HG03135 (cell line): ENCODE measurements around the gene CNIH3.
"Not testable (repeated sequence)": the region's sequence is repeated elsewhere in the genome, so short reads cannot be mapped to it uniquely, and the experiment has no call there.

Source experiments
- ATAC-seq: cut with Tn5 transposase; IDR thresholded peaks from one replicate; pipeline ENCODE4 v1.9.1; 2021; ENCODE audit warnings: mild to moderate bottlenecking, moderate library complexity; ENCODE audit not compliant: unreplicated experiment

The CNIH3 gene

DNA sequence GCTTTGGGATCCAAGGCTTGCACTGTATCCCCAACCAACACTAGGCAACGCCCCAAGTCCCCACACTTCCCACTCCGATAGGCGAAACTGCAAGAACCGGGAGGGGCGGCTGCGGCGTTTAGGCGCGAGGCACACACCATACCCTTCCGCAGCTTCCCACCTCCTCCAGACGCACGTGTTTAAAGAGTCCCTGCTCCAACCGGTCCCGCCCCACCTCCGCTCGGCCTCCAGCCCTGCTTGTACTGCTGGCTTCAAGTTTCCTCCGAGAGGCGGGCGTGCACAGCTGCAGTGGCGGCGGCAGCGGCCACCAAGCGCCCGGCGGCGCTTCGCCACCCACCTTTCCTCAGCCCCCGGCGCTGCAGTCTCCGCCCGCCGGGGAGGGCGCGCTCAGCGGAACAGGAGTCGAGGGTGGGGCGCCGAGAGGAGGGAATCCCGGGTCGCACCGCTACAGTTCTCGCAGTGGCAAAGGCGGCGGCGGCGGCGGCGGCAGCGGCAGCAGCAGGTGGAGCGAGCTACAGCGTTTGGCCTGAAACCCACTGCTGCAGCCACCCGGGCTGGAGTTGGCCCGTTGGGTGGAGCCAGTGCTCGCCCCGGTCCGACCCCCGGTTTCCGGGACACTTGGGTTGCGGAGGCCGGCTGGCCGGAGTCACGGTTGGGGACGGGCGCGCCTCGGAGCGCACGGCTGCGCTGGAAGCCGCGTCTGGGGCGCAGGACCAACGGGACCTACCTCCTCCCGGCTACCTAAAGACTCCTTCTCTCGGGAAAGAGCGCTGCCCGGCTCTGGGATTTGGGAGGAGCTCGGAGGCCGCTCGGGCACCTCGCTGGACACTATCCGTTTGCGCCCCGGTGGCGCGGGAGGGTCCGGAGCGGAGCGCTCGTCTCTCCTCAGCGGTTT, at the start of gene CNIH3:
TSS of gene CNIH3 (plus strand) at position 457 of the 895 bp plus-strand sequence. CDS start 858 bp downstream, outside the sequence.
- ATAC-seq: no peak

DNA sequence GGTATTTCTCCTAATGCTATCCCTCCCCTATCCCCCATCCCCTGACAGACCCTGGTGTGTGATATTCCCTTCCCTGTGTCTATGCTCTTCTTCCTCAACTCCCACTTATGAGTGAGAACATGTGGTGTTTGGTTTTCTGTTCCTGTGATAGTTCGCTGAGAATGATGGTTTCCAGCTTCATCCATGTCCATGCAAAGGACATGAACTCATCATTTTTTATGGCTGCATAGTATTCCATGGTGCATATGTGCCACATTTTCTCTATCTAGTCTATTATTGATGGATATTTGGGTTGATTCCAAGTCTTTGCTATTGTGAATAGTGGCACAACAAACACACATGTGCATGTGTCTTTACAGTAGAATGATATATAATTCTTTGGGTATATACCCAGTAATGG, 49.6 kb upstream of the CNIH3 start:
- not testable (repeated sequence) for ATAC-seq

DNA sequence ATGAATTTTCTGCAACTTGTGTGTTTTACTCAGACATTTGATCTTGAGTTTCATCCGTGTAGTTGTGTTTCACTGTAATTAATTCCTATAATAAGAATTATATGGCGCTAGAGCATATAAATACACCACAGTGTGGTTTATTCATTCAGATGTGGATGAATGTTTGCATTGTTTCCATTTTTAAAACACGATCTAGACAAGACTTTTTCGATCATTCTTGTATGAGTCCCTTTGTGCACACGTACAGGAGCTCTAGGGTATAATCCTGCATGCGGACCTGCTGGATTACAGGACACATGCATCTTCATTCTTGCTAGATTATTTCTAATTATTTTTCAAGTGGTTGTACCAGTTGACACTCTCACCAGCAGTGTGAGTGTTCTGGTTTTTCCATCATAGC, 46.8 kb upstream of the CNIH3 start:
- no peak for ATAC-seq

DNA sequence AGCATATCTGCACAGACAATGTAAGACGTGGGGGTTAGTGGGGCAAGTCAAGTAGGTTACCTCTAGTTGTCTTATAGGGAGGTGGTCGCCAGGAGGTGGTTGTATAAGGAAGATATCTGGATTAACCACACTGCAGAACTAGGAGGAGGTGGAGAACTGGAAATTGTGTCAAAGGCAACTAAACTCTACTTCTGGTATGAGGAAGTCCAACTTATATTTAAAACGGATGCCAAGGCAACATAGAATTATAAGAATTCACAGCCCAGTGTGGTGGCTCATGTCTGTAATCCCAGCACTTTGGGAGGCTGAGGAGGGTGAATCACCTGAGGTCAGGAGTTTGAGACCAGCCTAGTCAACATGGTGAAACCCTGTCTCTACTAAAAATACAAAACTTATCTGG, 44.1 kb upstream of the CNIH3 start:
- ATAC-seq: not testable (repeated sequence)

DNA sequence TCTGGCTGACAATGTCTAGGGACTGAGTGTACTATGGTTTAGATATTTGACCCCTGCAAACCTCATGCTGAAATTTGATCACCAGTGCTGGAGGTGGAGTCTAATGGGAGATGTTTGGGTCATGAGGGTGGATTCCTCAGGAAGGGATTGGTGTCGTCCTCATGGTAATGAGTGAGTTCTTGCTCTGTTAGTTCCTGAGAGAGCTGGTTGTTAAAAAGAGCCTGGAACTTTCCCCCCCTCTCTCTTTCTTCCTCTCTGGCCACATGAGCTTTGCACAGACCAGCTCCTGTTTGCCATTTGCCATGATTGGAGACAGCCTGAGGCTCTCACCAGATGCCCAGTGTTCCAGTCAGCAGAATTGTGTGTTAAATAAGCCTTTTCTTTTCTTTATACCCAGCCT, 36.6 kb upstream of the CNIH3 start:
- no peak for ATAC-seq

DNA sequence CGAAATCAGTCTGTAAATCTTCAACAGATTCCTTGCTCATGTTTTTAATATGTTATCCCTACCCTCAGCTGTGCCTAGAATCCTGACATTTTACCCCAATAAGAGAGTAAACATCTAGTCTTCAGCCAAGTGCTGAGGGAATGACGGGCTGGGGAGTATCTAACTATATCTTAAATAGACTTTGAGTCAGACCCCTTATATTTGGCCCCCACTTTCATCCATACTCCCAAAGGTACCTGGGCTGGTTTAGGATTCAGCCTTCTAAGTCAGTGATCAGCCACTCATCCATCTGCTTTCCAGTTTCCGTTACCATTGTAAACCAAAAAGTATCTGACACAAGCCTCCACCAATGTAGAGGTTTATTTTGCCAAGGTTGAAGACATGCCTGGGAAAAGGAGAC, 36.1 kb upstream of the CNIH3 start:
- ATAC-seq: no peak

DNA sequence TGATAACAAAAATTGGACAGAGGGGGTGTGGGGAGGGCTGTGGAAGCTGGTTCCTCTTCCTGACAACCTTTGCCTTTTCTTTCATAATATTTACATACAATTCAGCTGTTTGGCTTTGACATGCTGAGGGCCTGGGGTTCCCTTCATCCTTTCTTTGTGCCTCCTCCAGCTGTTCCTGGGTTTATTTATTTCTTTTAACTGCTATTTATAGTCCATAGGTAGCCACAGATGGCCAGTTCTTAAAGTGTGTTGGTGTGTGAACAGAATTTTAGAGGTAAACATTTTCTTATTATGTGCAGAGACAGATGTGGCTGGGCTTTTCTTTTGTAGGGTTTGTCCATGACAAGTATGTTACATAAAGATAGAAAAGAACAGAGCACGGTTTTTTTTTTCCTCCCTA, 34.1 kb upstream of the CNIH3 start:
- no peak for ATAC-seq

DNA sequence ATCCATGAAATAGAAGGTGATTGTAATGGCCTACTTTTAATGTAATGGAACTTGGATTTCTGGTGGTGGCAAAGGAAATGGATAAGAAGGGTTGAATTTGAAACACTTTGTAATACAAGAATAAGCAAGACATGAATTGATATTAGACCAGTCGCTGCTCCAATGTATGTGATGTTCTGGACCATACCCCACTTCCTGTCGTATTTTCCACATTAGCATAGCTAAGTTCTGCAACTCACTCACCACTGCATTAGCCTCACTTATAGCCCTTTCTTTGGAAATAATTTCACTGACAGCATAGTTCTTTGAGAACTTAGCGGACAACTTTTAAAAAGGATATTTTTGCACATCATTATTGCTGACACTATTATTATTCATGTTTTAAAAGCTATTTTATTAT, 32.3 kb upstream of the CNIH3 start:
- ATAC-seq: no peak

DNA sequence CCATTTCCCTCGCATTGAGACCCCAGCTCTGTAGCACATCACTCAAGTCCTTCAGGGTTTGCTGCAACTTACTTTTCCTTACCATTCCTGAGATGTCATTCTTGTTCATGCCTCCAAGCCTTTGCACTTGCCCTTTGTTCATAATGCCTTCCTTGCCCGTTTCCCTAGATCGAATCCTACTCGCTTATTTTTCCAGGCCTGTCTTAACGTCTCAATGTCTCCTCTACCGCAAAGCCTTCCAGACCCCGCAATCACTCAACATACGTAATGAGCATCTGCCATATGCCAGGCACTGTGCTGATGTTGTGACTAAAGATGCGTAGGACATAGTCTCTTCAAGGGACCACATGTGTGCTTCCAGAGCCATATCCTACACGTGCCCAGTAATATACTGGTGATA, 31.1 kb upstream of the CNIH3 start:
- ATAC-seq: no peak

DNA sequence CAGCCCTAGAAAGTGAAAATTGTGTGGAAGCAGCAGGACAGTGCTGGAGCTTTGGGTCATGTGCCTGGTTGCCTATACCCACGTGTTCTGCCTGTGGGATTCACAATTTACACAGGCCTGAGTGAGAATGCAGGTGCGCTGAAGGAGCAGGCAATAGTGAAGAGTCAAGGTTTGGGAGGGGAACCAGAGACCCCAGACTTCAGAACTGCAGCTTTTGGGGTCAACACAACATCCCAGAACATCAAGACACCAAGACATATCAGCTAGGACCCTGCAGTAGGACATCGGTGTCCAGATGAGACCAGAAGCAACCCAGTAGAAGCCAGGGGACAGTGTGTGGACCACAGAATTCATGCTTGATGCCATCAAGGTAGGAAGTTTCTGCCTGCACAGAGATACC, 29.1 kb upstream of the CNIH3 start:
- no peak for ATAC-seq

DNA sequence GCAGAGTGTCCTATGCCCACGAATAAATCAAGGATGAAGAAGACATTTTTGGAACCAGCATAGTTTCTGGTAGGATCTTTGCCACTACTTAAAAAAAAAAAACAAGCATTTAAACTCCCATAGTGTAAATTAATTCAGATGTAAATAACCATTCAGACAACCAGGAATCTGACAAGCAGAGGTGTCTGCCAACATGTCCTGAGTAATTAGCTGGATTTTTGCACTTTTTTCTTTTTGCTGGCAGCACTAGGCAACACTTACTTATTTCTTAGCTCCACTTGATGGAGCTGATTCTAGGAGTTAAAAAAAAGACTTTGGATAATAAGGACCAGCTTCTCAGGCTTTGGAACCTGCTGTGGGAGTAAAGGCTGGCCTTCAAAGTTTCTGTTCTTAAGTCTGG, 27.6 kb upstream of the CNIH3 start:
- no peak for ATAC-seq

DNA sequence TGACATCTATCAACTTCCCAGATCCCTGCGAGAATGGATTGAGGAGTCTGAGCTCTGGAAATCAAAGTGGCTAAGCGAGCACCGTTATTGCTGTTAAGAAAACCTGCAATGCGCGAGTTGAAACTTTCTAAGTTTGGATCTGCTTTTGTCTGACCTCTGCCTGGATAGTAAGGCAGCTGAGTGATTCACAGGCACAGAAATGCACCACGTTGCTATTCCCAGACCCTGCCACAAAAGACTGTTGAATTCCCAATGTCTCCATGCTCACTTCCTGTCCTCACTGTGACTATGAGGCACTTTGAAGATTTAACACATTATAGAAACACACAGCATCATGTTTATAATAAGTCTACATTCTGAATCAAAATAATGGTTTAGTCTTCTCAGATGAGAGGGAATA, 27.1 kb upstream of the CNIH3 start:
- no peak for ATAC-seq

DNA sequence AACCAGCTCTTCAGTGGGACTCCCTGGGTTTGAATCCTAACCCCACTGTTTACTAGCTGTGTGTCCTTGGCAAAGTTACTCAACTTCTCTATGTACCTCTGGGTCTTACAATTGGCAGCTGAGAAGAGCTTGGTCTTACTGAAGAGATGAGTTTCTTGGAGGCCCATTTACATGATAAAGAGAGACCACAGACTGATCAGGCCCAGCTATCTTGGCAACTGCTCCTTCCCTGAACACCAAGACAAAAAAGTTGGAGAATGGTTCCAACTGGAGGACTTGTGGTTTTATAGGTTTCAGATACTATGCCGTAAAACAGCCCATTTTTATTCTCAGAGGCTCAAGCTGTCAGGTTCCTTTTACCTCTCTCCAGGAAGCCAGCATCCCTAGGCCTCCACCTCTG, 24.8 kb upstream of the CNIH3 start:
- ATAC-seq: no peak

DNA sequence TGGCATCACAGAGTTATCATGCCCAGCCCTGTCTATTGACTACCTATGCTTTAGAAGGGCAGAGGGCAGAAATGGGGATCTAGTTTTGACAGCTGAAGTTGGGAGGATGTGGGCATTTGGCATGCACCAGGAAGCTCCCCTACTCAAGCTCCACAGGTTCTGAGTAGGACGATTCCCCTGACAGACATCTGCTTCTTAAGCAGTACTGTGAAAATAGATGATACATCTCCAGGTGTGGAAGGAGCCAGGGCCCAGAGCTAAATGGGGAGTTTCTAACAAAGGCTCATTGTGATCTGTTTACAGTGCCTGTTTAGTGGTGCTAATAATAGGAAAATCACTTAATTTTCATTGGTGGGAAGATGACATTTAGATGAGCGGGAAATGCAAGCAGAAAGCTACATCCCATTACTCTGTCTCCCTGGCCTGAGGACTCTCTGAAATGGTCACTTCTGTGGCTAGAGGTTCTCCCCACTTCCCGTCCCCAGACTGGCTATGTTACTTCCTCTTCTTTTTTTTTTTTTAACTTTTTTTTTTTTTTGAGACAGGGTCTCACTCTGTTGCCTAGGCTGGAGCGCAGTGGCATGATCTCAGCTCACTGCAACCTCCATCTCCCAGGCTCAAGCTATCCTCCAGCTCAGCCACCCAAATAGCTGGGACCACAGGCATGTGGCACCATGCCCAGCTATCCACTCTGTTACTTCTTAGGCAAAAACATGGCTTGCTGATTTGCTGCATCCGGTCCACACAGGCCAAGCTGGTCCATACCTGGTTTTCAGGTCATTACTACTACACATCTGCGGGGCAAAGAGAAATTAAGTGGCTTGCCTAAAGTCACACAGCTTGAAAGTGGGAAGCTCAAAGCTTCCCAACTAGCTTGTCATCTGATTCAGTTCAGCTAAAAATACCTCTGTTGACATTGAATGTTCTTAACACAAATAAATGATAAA, 23.2 kb upstream of the CNIH3 start:
- no peak for ATAC-seq

DNA sequence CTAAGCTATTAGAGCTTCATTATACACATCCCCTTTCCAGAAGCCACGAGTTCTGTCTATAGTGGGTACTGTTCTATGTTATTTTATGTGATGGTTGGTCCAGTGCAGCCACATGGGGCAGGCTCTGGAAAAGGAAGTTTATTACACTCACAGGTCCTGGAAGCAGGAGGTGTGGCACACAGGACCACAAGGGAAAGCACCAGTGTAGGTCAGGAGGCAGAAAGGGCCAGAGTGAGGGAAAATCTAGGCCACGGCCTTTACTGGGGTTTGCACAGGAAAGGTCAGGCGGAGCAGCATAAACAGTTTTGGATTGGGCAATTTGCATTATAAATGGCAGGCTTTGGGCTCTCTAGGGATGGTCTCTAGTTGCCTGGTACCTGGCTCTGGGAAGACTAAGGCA, 21.8 kb upstream of the CNIH3 start:
- ATAC-seq: no peak

DNA sequence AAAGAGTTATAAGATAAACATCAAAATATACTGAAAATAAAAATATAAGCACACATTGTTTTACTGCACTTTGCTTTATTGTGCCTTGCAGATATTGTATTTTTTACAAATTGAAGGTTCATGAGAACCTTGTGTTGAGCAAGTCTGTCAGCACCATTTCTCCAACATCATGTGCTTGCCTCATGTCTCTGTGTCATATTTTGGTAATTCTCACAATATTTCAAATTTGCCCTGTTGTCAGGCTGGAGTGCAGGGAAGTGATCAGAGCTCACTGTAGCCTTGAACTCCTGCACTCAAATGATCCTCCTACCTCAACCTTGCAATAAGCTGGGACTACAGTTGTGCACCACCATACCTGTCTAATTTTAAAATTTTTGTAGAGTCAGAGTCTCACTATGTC, 21.3 kb upstream of the CNIH3 start:
- no peak for ATAC-seq

DNA sequence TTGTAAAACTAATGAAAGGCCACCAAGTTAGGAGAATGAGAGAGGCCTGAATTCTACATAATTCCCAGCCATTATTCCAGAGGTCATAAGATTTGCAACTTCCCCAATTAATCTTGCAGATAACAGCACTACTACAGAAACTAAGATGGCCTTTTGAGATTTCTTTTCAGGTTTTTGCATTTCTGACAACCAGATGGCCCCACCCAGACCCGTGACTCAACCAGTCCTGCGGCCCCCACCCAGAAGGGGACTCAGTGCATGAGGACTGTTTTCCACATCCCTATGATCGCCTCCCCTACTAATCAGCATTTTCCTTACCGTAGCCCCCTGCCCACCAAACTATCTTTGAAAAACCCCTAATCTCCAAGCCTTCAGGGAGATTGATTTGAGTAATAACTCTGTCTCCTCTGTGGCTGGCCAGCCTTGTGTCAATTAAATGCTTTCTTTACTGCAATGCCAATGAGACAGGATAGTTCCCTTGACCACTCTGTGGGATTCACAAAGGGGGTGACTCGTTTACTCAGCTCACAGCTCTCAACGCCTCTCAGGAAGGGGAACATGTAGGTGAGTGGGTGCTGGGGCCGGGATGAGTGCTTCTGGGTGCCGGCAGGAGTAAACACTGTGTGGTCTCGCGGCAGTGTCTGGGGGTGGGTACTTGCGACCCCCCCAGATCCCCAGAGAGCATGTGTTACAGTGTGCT, 10.5 kb upstream of the CNIH3 start:
- ATAC-seq: no peak

DNA sequence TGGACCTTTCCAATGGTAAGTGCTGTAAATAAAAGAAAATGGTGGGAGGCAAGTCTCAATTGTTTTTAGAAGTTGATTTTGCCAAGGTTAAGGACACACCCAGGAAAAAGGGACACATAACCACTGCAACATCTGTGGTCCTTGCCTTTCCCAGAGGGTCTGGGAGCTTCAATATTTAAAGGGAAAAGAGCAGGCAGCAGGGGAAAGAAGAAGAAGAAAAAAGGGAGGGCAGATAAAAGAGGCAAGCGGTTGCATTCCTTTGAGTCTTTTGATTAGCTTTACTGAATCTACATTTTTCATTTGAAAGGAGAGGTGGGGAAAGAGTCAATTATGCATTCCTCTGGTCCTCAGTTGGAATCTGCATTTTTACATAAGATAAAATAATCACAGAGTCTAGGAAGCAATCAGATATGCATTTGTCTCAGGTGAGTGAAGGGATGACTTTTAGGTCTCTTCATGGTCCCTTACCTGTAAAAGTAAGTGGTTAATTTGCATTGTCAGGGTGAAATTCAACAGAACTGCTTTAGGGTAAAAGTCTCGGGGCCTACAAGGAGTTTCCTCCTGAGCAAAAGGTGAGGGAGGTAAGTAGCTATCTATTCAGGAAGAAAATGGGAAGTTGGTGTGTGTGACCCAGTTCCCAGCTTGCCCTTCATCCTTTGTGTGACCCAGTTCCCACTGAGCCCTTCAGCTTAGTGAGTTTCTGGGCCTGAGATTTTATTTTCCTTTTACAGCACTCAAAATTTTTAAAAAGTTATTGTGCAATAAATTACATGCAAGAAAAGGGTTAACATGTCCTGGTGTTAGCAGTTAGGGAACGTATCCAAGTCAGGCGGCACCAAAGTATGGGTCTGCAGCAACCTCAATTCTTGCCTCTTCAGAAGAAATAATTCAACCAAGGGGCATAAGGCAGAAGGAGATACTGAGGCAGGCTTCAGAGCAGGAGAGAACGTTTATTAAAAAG, 8.6 kb upstream of the CNIH3 start:
- no peak for ATAC-seq

DNA sequence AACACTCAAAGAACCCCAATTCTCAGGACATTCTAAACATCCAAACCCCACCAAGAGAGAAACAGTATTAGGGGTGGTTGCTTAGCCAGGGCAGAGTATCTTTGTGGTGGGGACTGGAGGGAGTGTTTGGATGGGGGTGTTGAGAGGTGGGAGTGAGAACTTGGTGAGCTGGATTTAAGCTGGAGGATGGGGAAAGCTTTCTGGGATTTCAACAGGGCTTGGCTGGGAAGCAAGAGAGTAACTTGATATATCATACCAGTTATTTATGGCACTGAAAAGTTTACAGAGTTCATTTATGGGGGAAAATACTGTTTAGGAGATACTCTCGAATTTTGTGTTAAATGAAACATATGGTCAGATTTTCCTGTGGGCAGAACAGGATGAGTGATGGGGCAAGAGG, 6.8 kb upstream of the CNIH3 start:
- ATAC-seq: no peak

DNA sequence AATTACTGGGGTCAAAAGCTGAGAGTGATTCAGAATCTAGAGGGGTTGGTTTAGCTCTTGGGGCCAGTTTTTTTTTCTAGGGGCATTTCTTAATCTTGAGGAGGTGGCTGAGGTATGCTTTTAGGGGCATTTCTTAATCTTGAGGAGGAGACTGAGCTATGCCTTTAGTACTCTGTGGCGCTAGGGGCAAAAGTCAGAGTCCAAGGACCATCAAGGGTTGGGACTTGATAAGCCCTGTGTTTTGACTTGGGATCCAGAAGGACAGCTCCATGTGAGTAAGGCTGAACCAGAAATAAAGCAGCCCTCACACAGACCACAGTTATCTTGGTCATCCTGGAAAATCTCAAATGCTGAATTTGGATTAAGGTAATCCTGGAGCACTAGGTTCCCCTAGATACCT, 3.9 kb upstream of the CNIH3 start:
- ATAC-seq: no peak
